Measurements from ENCODE around the gene DNAH14.

Gene DNAH14

GRCh38 chr1:225424562-225425200 lies 495.2 kb downstream of the DNAH14 start:
- peak overlapping the region; percentile 20; the same call in 1 of the 2 replicates for H3K27ac ChIP-seq
- no peaks in the 10 kb centered on the region for H3K27me3 ChIP-seq
- H3K4me3 ChIP-seq: no peak overlapping the region; the same call in 1 of the 2 replicates
- no peaks in the 10 kb centered on the region for H3K9me3 ChIP-seq
- peaks cover 43% of the 10 kb centered on the region for H3K36me3 ChIP-seq
- peaks cover 54% of the 10 kb centered on the region for H3K4me1 ChIP-seq
- H3K4me2 ChIP-seq: peak overlapping the region; percentile 91
- H4K20me1 ChIP-seq: peaks cover 78% of the 10 kb centered on the region
- peak overlapping the region; percentile 8; the same call in 1 of the 2 replicates for H3K9ac ChIP-seq
- TF ChIP-seq Cebpa-rat (IDR thresholded peaks at IDR 0.05): no peak

- Histone ChIP-seq H3K4me3 (peak overlapping the region; percentile 92), H3K9ac (peak overlapping the region; percentile 96), H3K27ac (peak overlapping the region; percentile 95; the same call in 1 of the 2 replicates)
Observed at GRCh38 chr1:225425201-225425786, 495.8 kb downstream of the DNAH14 start.

DNA sequence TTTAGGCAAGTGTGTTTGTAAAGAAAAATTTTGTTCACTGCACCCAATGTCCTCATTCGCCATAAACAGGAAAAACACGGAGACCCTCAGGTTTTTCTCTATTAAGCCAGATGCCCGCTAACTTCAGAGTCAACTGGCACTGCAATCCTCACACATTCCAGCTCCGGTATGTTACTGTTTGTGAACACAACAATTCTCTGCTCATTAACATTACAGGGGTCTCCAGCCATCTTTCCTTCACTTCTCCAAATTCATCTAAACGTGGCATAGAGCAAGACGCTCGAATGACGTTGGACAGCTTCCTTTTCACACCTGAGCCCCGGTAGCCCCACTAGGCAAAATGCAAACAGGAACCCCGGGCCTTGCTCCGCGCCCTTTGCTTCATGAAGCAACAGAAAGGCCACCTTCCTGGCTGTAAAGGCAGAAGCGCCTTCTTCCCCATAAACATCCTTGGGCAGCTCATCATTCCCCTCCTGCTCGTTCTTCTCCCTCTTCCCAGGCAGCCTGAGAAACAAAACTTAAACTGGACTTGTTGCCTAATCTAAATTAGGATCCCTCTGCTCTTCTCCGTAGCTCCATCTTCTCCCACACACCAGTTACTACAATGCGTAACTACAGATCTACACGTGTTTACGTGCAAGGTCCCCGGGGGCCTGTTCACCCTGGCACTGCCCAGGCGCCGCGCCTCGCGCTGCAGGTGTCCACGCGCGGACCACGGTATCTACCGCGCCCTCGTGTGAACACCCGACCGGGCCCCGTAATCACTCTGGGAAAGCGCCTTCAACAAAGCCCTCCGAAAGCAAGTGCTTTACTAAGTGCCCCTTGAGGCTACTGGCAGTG lies 497.1 kb downstream of the DNAH14 start:
- Histone ChIP-seq H3K4me3 (peak overlapping the region; percentile 92), H3K27ac (peak overlapping the region; percentile 95), H4K20me1 (peaks cover 59% of the 10 kb centered on the region), H3K9me3 (peaks cover 8% of the 10 kb centered on the region), H3K9ac (peak overlapping the region; percentile 96), H3K36me3 (peaks cover 24% of the 10 kb centered on the region), H3K27me3 (no peaks in the 10 kb centered on the region), H3K4me1 (peaks cover 55% of the 10 kb centered on the region), H3K4me2 (peak overlapping the region; percentile 91)
- no peak for TF ChIP-seq Cebpa-rat (IDR thresholded peaks at IDR 0.05)

More at GRCh38 chr1:225425201-225425786, 495.8 kb downstream of the DNAH14 start:
- Histone ChIP-seq H3K4me2 (peak overlapping the region; percentile 91), H4K20me1 (peaks cover 72% of the 10 kb centered on the region), H3K36me3 (peaks cover 37% of the 10 kb centered on the region), H3K4me1 (peaks cover 55% of the 10 kb centered on the region), H3K27me3 (no peaks in the 10 kb centered on the region), H3K9me3 (no peaks in the 10 kb centered on the region)
- no peak for TF ChIP-seq Cebpa-rat (IDR thresholded peaks at IDR 0.05)

GRCh38 chr1:225427235-225428067 lies 498.0 kb downstream of the DNAH14 start, which contains the start of gene LBR:
TSS of gene LBR (minus strand) at chr1:225428038. CDS start at chr1:225424075, 3,963 bp downstream.
- no peaks in the 10 kb centered on the region for H3K27me3 ChIP-seq
- no peak for TF ChIP-seq Cebpa-rat (IDR thresholded peaks at IDR 0.05)
- peak within 1 kb of the TSS; percentile 96 for H3K9ac ChIP-seq
- H3K36me3 ChIP-seq: peaks cover 15% of the 10 kb centered on the region
- H4K20me1 ChIP-seq: peaks cover 50% of the 10 kb centered on the region
- H3K9me3 ChIP-seq: peaks cover 17% of the 10 kb centered on the region
- peaks cover 49% of the 10 kb centered on the region for H3K4me1 ChIP-seq
- peak within 1 kb of the TSS; percentile 92 for H3K4me3 ChIP-seq
- H3K27ac ChIP-seq: peak within 1 kb of the TSS; percentile 95
- peak within 1 kb of the TSS; percentile 91 for H3K4me2 ChIP-seq

DNA sequence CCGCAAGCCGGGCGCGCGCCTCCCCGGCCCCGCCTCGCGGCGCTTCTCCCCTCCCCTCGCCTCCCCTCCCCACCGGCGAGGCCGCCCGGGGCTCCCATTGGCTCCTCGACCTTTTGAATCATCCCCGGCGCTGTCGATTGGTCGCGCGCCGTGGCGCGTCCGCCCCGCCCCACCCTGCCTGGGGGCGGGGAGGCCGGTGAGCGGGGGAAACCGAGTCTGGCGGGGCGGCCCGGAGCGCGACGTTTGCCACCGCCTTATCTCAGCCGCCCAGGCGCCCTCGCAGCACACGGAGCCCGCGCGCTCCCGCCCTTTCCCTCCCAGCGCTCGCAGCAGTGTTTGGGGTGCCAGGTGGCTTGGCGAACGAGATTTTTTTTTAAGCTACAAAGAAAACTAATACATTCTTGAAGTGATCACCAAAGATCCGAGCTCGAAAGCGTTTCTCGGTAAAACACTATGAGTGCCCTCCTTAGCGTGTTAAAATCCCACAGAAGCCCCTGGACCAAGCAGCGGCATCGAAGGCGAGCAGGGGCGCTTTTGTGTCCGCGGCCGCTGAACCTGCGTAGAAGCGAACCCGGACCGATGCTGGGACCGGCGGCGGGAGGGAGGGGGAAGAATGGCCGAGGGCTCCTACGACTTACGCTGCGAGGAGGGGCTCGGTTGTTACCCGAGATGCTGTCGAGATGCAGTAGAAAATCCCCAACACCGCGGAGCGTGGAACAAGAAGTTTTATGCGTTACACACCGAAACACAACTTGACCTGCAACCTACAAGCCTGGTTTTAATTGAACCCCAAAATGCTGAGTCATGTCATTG lies 498.8 kb downstream of the DNAH14 start:
- no peak for TF ChIP-seq Cebpa-rat (IDR thresholded peaks at IDR 0.05)
- Histone ChIP-seq H3K4me1 (peaks cover 41% of the 10 kb centered on the region), H3K4me3 (peak overlapping the region; percentile 92), H3K27me3 (no peaks in the 10 kb centered on the region), H4K20me1 (peaks cover 42% of the 10 kb centered on the region), H3K9ac (peak overlapping the region; percentile 96), H3K4me2 (peak overlapping the region; percentile 76), H3K9me3 (peaks cover 18% of the 10 kb centered on the region), H3K27ac (peak overlapping the region; percentile 95), H3K36me3 (peaks cover 7% of the 10 kb centered on the region)

GRCh38 chr1:225428881-225429455 lies 499.5 kb downstream of the DNAH14 start:
- Histone ChIP-seq H3K27ac (peak overlapping the region; percentile 95), H3K9ac (peak overlapping the region; percentile 96), H3K4me1 (peaks cover 34% of the 10 kb centered on the region), H3K4me2 (peak overlapping the region; percentile 76), H3K4me3 (peak overlapping the region; percentile 92), H3K36me3 (peaks cover under 1% of the 10 kb centered on the region; the same call in 1 of the 2 replicates), H3K9me3 (peaks cover 18% of the 10 kb centered on the region), H4K20me1 (peaks cover 35% of the 10 kb centered on the region), H3K27me3 (no peaks in the 10 kb centered on the region)
- no peak for TF ChIP-seq Cebpa-rat (IDR thresholded peaks at IDR 0.05)

- Histone ChIP-seq H3K27ac (no peak overlapping the region), H3K36me3 (no peaks in the 10 kb centered on the region), H4K20me1 (peaks cover 22% of the 10 kb centered on the region), H3K9me3 (peaks cover 18% of the 10 kb centered on the region), H3K4me1 (peaks cover 33% of the 10 kb centered on the region), H3K27me3 (no peaks in the 10 kb centered on the region), H3K4me3 (no peak overlapping the region), H3K9ac (no peak overlapping the region), H3K4me2 (no peak overlapping the region)
- TF ChIP-seq Cebpa-rat (IDR thresholded peaks at IDR 0.05): no peak
Observed at GRCh38 chr1:225430301-225430700, 500.8 kb downstream of the DNAH14 start.
